K562 (cell line): ENCODE data around the gene ZNF750. TPM values are rescaled to one million over a fixed set of nuclear protein-coding genes. Genes with fewer than 3 reads are reported as not detected.

ENCODE experiments used
- ATAC-seq: fragments of 200-7000 bp; cut with Tn5 transposase; 3 replicates; pipeline ENCODE4 v1.9.1; 2020; ENCODE audit warnings: moderate library complexity
- BruUV-seq: library from RNA; stranded (reverse); fragments of 400-500 nt; replicated peaks from 2 replicates; lab custom pipeline; 2021; lab: Mats Ljungman, UMichigan
- CTCF ChIA-PET: fragments of 300-600 bp; formaldehyde crosslinking; extraction: SDS; loops from one replicate; lab custom pipeline; 2021; ENCODE audit warnings: low intra/inter-chr PET ratio; lab: Yijun Ruan, JAX
- POLR2A ChIA-PET: fragments of 300-600, 350-650 bp; sonication (Branson Sonifier 250); formaldehyde crosslinking; extraction: SDS; loops from one replicate; lab custom pipeline; 2021; ENCODE audit warnings: antibody characterized with exemption, inconsistent platforms; lab: Yijun Ruan, JAX
- DNase-seq, 4 experiments: peaks; one replicate each; pipeline versions ENCODE4 v3.0.0 to v3.0.0-alpha.2; 2011 to 2018; ENCODE audit warnings: low spot score in 3 of 4, mixed read lengths in 3 of 4; ENCODE audit errors: extremely low read depth in 1 of 4
- FAIRE-seq: peaks from 2 replicates; lab custom pipeline; 2011; peaks lifted over from hg19 to GRCh38; lab: Jason Lieb, UNC
- H2AFZ ChIP-seq: 2 replicates; pipeline ENCODE4 v1.6.0; 2011; ENCODE audit warnings: low read depth, low read length, control low read depth, inconsistent platforms
- H3K27ac ChIP-seq: fragments of 200-600 bp; 3 replicates; pipeline ENCODE4 v1.8.0; 2011; ENCODE audit warnings: low read depth, mild to moderate bottlenecking, control low read depth, inconsistent platforms, low read length, moderate library complexity, mixed read lengths; ENCODE audit errors: extremely low read depth
- H3K27me3 ChIP-seq, 2 experiments: fragments of 300-600 bp in 1 of 2; 2 replicates in 1 of 2; 3 replicates in 1 of 2; pipeline versions ENCODE4 v1.6.0 to v1.8.0; 2011; ENCODE audit warnings: inconsistent platforms in 2 of 2, low read length in 2 of 2, mild to moderate bottlenecking in 1 of 2, mixed read lengths in 1 of 2, moderate library complexity in 1 of 2; ENCODE audit not compliant: control insufficient read depth in 2 of 2, insufficient read depth in 2 of 2
- H3K36me3 ChIP-seq: fragments of 300-600 bp; 3 replicates; pipeline ENCODE4 v1.8.0; 2011; ENCODE audit warnings: mild to moderate bottlenecking, low read length, inconsistent platforms; ENCODE audit not compliant: control insufficient read depth, insufficient read depth
- H3K4me1 ChIP-seq, 2 experiments: fragments of 200-600 bp in 1 of 2; replicated peaks in 1 of 2; 2 replicates in 1 of 2; 3 replicates in 1 of 2; pipeline versions ENCODE4 v1.5.1 to v1.8.0; 2011; ENCODE audit warnings: inconsistent platforms in 2 of 2, low read length in 2 of 2, mild to moderate bottlenecking in 1 of 2, mixed read lengths in 1 of 2, moderate library complexity in 1 of 2; ENCODE audit not compliant: control insufficient read depth in 2 of 2, insufficient read depth in 2 of 2
- H3K4me2 ChIP-seq: 2 replicates; pipeline ENCODE4 v1.6.1; 2011; ENCODE audit warnings: low read length, control low read depth, inconsistent platforms, mixed read lengths; ENCODE audit not compliant: insufficient read depth
- H3K4me3 ChIP-seq: fragments of 200-600 bp; sonication (generic), shearing (Covaris generic); 2 replicates; pipeline ENCODE4 v1.5.1; 2016; ENCODE audit warnings: control low read depth, inconsistent platforms
- H3K79me2 ChIP-seq: fragments of 200-600 bp; 3 replicates; pipeline ENCODE4 v1.8.0; 2011; ENCODE audit warnings: low read length, inconsistent platforms; ENCODE audit not compliant: control insufficient read depth, insufficient read depth
- H3K9ac ChIP-seq, 2 experiments: 2 replicates each; pipeline versions ENCODE4 v1.6.0 to v1.6.1; 2011; ENCODE audit warnings: low read depth in 2 of 2, low read length in 2 of 2, control low read depth in 1 of 2, inconsistent platforms in 1 of 2, mild to moderate bottlenecking in 1 of 2, mixed read lengths in 1 of 2; ENCODE audit not compliant: insufficient read depth in 1 of 2
- H3K9me1 ChIP-seq: one replicate; pipeline ENCODE4 v1.6.0; 2011; ENCODE audit warnings: inconsistent platforms, mild to moderate bottlenecking, low read length, moderate library complexity; ENCODE audit not compliant: control insufficient read depth, insufficient read depth
- H3K9me3 ChIP-seq: replicated peaks from 2 replicates; pipeline ENCODE4 v1.5.1; 2011; ENCODE audit warnings: low read depth, low read length, inconsistent platforms; ENCODE audit not compliant: control insufficient read depth, insufficient read depth
- H4K20me1 ChIP-seq: replicated peaks from 2 replicates; pipeline ENCODE4 v1.6.1; 2011; ENCODE audit warnings: low read length, inconsistent platforms, mixed read lengths; ENCODE audit not compliant: control insufficient read depth, insufficient read depth
- EP300 ChIP-seq: IDR thresholded peaks from 2 replicates; pipeline ENCODE4 v1.6.1; 2012; ENCODE audit warnings: low read length, improper control_type of control experiment
- SIRT6 ChIP-seq: IDR thresholded peaks from one replicate; pipeline ENCODE4 v1.6.1; 2012; ENCODE audit warnings: low read depth, mild to moderate bottlenecking, control low read depth, inconsistent platforms, low read length, moderate library complexity
- SMC3 ChIP-seq: conservative IDR thresholded peaks from 2 replicates; pipeline ENCODE4 v1.6.1; 2011; ENCODE audit warnings: low read depth, low read length, improper control_type of control experiment; ENCODE audit not compliant: insufficient read depth
- THAP7 ChIP-seq: fragments of 250-450 bp; sonication (Bioruptor Pico); IDR thresholded peaks from 2 replicates; pipeline ENCODE4 v1.5.0; 2021
- WHSC1 ChIP-seq: IDR thresholded peaks from one replicate; pipeline ENCODE4 v1.6.1; 2012; ENCODE audit warnings: low read length, control low read depth, inconsistent platforms
- ZBTB7A ChIP-seq: IDR thresholded peaks from 2 replicates; pipeline ENCODE4 v1.6.1; 2011; ENCODE audit warnings: low read depth, mild to moderate bottlenecking, low read length, moderate library complexity, borderline replicate concordance; ENCODE audit not compliant: control insufficient read depth
- ZNF280B ChIP-seq: fragments of 250-450 bp; sonication (Bioruptor Pico); IDR thresholded peaks from 2 replicates; pipeline ENCODE4 v1.5.1; 2021; ENCODE audit warnings: mild to moderate bottlenecking
- WGBS: fragments of 100-300 bp; shearing (Covaris generic); methylation state at CpG from one replicate; pipeline ENCODE4 v1.1.6; 2016; ENCODE audit warnings: low coverage, mixed read lengths; ENCODE audit not compliant: insufficient coverage; ENCODE audit errors: missing lambda C conversion rate; 5-methylcytosine and 5-hydroxymethylcytosine counted together
- in situ Hi-C: fragments of 300-500 bp; cut with MboI; formaldehyde crosslinking; loops from 4 replicates; pipeline ENCODE4 v1.15.0; 2018; ENCODE audit warnings: inconsistent platforms, mixed read lengths
- intact Hi-C: fragments of 100-400 bp; cut with micrococcal nuclease; formaldehyde crosslinking; loops from 2 replicates; pipeline ENCODE4 v1.14.2; 2022
- polyA plus RNA-seq, 8 experiments: library from polyadenylated mRNA; depleted of rRNA in 4 of 8; stranded (reverse) in 5 of 8; unstranded in 3 of 8; fragments of >200 nt; fragmentation: Nextera tagmentation in 2 of 8; fragmentation: Illumina TruSeq in 1 of 8; extraction: Ambion mirVana in 2 of 8; extraction: Trizol in 1 of 8; gene quantifications; 2 replicates each; pipeline versions ENCODE4 v1.2.1 to v1.2.3, GENCODE V29; 2011 to 2014; ENCODE audit warnings: inconsistent platforms in 1 of 8, missing spikeins in 1 of 8
- total RNA-seq, 7 experiments: library from RNA; depleted of rRNA in 6 of 7; stranded (reverse); fragments of >200 nt in 6 of 7; fragmentation: Illumina TruSeq in 2 of 7; extraction: Trizol in 2 of 7; gene quantifications; 2 replicates each; pipeline versions ENCODE4 v1.2.1 to v1.2.3, GENCODE V29; 2011 to 2021; ENCODE audit warnings: low replicate concordance in 1 of 7

Gene ZNF750
- total and polyA plus RNA-seq, 9 of the 15 experiments (the other 6 are each of a cell fraction or from before 2014, with no cell fraction given) = not detected

GRCh38 chr17:82884341-82884969, 44.6 kb upstream of the ZNF750 start:
- no peak; the same call in 2 of the 3 replicates for ATAC-seq
- peaks cover 33 to 79% of the 10 kb centered on the region in 2 experiments for H3K4me1 ChIP-seq
- no peaks in the 10 kb centered on the region for H3K9me3 ChIP-seq
- peak overlapping the region; percentile 27; the same call in 1 of the 2 replicates for H3K4me2 ChIP-seq
- H3K36me3 ChIP-seq = peaks cover 18% of the 10 kb centered on the region; the same call in 2 of the 3 replicates
- H3K27ac ChIP-seq = peak overlapping the region; percentile 100
- H2AFZ ChIP-seq = no peak overlapping the region
- no peak overlapping the region for H3K4me3 ChIP-seq
- intact Hi-C loops = no loop called here
- no peaks in the 10 kb centered on the region for H4K20me1 ChIP-seq
- BruUV-seq = no TSS peak
- WGBS = 60% methylated on average over 25 of the region's 25 CpGs
- ChIA-PET POLR2A (interaction anchor here (0.6 to 2.6 kb wide), 7 partner anchors 9 to 263 kb away, joined by 3 to 20 read pairs (median 3); no protein-coding TSS in a partner anchor), CTCF (no interaction called here)
- peak overlapping the region; percentile 83 to 96; a peak in 3 of 4 replicates for H3K9ac ChIP-seq
- H3K79me2 ChIP-seq = peaks cover 51% of the 10 kb centered on the region
- H3K9me1 ChIP-seq = no peaks in the 10 kb centered on the region
- FAIRE-seq = peak; percentile 77
- DNase-seq = peak in 1 of 4 experiments; percentile 29
- H3K27me3 ChIP-seq = no peaks in the 10 kb centered on the region
- in situ Hi-C loops = no loop called here
- TF ChIP-seq THAP7 (CRISPR knock-in tag) (no peak), EP300 (no peak), WHSC1 (peak; percentile 79), ZNF280B (CRISPR knock-in tag) (no peak), SMC3 (no peak), ZBTB7A (no peak), SIRT6 (no peak)
